ENCODE results near the gene PRDM16.

The PRDM16 gene

GRCh38 chr1:3419415-3420204 is 350.6 kb downstream of the PRDM16 start:
- DNase-seq (ENCODE audit: extremely low read depth in 1 of 2, low read depth in 1 of 2): no peak

- no peak for DNase-seq (ENCODE audit: extremely low read depth in 1 of 2, low read depth in 1 of 2)
Observed at GRCh38 chr1:3420218-3420951, 351.4 kb downstream of the PRDM16 start.

GRCh38 chr1:3422638-3423037 is 353.6 kb downstream of the PRDM16 start:
- no peak for DNase-seq (ENCODE audit: extremely low read depth in 1 of 2, low read depth in 1 of 2)

- no peak for DNase-seq (ENCODE audit: extremely low read depth in 1 of 2, low read depth in 1 of 2)
Observed at GRCh38 chr1:3423245-3423829, 354.3 kb downstream of the PRDM16 start.

- DNase-seq (ENCODE audit: extremely low read depth in 1 of 2, low read depth in 1 of 2): no peak
Observed at GRCh38 chr1:3423896-3424611, 355.1 kb downstream of the PRDM16 start.

GRCh38 chr1:3425486-3426215 is 356.6 kb downstream of the PRDM16 start:
- no peak for DNase-seq (ENCODE audit: extremely low read depth in 1 of 2, low read depth in 1 of 2)

- no peak for DNase-seq (ENCODE audit: extremely low read depth in 1 of 2, low read depth in 1 of 2)
Observed at GRCh38 chr1:3426956-3427535, 358.0 kb downstream of the PRDM16 start.

GRCh38 chr1:3427711-3428704 is 359.0 kb downstream of the PRDM16 start:
- DNase-seq (ENCODE audit: extremely low read depth in 1 of 2, low read depth in 1 of 2): no peak

- no peak for DNase-seq (ENCODE audit: extremely low read depth in 1 of 2, low read depth in 1 of 2)
Observed at GRCh38 chr1:3428899-3429298, 359.9 kb downstream of the PRDM16 start.

- no peak for DNase-seq (ENCODE audit: extremely low read depth in 1 of 2, low read depth in 1 of 2)
Observed at GRCh38 chr1:3429320-3429719, 360.3 kb downstream of the PRDM16 start.

GRCh38 chr1:3429766-3430165 is 360.8 kb downstream of the PRDM16 start:
- DNase-seq (ENCODE audit: extremely low read depth in 1 of 2, low read depth in 1 of 2): no peak

- no peak for DNase-seq (ENCODE audit: extremely low read depth in 1 of 2, low read depth in 1 of 2)
Observed at GRCh38 chr1:3430406-3430805, 361.4 kb downstream of the PRDM16 start.

- DNase-seq (ENCODE audit: extremely low read depth in 1 of 2, low read depth in 1 of 2): no peak
Observed at GRCh38 chr1:3430820-3431219, 361.8 kb downstream of the PRDM16 start.

GRCh38 chr1:3431266-3431665 is 362.3 kb downstream of the PRDM16 start:
- no peak for DNase-seq (ENCODE audit: extremely low read depth in 1 of 2, low read depth in 1 of 2)

- no peak for DNase-seq (ENCODE audit: extremely low read depth in 1 of 2, low read depth in 1 of 2)
Observed at GRCh38 chr1:3431686-3432085, 362.7 kb downstream of the PRDM16 start.

GRCh38 chr1:3432306-3432705 is 363.3 kb downstream of the PRDM16 start:
- no peak for DNase-seq (ENCODE audit: extremely low read depth in 1 of 2, low read depth in 1 of 2)

GRCh38 chr1:3433076-3433475 is 364.1 kb downstream of the PRDM16 start:
- no peak for DNase-seq (ENCODE audit: extremely low read depth in 1 of 2, low read depth in 1 of 2)

- DNase-seq (ENCODE audit: extremely low read depth in 1 of 2, low read depth in 1 of 2): no peak
Observed at GRCh38 chr1:3433596-3434320, 364.8 kb downstream of the PRDM16 start.
